GM18873 (cell line): ENCODE measurements around the gene TRMT2A.
"Not testable (repeated sequence)": the region's sequence is repeated elsewhere in the genome, so short reads cannot be mapped to it uniquely, and the experiment has no call there.

Experiments
- ATAC-seq: cut with Tn5 transposase; IDR thresholded peaks from one replicate; pipeline ENCODE4 v1.9.1; 2021; ENCODE audit warnings: mild to moderate bottlenecking, moderate library complexity, moderate number of reproducible peaks; ENCODE audit not compliant: unreplicated experiment, low FRiP score

The TRMT2A gene

DNA sequence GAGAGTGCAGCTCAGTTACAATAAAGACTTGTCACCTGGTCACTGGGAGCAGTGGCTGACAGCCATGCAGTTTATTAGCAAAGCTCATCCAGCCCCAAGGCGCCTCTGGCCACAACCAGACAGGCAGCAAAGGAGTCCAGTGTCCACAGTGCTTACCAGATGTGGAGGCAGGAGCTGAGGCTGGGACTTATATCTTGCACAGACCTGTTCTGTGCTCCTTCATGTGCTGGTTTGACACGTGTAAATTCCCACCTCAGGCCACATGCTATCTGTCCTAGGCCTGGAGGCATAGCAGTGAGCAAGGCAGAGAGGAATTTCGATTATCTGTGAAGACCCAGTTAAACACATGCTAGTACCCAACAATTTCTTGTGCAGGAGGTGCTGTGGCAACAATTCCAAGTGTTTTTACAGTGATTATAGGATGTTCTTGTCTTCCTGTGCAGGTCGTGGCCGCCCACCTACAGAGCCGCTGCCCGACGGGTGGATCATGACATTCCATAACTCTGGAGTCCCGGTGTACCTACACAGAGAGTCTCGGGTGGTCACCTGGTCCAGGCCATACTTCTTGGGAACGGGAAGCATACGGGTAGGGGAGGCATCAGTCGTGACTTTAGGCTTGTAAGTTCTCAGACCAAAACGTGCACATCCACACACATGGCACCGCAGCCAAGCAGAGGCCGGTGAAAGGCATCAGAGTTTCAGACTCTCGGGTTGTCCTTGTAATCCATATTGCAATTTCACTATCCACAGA is 27.6 kb downstream of the TRMT2A start:
- ATAC-seq: no peak

DNA sequence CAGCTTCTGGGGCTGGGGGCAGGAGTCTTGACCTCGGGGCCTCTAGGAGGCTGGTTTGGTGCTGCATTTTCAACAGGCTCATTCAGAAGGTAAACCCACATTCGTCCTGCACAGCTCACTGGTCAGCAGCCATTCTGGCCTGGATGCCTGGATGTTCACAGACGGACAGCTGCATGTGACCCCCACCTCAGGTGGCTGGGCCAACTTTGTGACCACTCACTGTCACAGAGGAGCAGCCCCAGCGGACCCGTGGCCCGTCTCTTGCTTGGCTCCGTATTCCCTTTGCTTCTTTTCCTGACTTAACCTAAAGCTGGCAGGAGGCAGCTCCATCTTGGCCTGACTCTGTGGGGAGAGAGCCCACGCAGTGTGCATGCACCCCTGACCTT is 28.8 kb downstream of the TRMT2A start:
- ATAC-seq: no peak

GRCh38 chr22:20087319-20088262 is 29.4 kb downstream of the TRMT2A start:
- no peak for ATAC-seq

DNA sequence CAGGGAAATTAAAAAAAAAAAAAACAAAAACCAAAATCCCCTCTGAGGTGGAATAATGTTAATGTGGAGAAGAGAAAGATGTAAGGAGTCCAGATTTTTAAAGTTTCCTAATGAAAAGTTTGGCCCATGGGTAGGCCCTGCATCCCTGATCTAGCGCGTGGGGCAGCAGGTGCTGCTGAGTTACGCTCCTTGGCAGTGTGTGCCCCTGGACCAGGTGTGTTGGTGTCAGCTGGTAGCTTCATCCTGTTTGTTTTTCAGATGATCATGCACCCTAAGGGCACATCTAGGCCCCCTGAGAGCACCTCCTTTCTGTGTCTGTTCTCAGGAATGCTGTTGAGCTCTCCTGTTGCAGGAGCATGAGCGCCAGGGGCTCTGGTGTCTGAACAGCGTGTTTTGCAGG is 30.3 kb downstream of the TRMT2A start:
- no peak for ATAC-seq

DNA sequence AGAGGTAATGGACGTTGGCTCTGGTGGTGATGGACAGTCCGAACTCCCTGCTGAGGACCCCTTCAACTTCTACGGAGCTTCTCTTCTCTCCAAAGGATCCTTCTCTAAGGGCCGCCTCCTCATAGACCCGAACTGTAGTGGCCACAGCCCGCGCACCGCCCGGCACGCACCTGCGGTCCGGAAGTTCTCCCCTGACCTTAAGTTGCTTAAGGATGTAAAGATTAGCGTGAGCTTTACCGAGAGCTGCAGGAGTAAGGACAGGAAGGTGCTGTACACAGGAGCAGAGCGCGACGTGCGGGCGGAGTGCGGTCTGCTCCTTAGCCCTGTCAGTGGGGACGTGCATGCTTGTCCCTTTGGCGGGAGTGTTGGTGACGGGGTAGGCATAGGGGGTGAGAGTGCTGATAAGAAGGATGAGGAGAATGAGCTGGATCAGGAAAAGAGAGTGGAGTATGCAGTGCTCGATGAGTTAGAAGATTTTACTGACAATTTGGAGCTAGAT is 30.9 kb downstream of the TRMT2A start:
- no peak for ATAC-seq

GRCh38 chr22:20085651-20086050 is 31.4 kb downstream of the TRMT2A start:
- ATAC-seq: no peak

- ATAC-seq: no peak
Measured at GRCh38 chr22:20084547-20085413, 32.2 kb downstream of the TRMT2A start.

DNA sequence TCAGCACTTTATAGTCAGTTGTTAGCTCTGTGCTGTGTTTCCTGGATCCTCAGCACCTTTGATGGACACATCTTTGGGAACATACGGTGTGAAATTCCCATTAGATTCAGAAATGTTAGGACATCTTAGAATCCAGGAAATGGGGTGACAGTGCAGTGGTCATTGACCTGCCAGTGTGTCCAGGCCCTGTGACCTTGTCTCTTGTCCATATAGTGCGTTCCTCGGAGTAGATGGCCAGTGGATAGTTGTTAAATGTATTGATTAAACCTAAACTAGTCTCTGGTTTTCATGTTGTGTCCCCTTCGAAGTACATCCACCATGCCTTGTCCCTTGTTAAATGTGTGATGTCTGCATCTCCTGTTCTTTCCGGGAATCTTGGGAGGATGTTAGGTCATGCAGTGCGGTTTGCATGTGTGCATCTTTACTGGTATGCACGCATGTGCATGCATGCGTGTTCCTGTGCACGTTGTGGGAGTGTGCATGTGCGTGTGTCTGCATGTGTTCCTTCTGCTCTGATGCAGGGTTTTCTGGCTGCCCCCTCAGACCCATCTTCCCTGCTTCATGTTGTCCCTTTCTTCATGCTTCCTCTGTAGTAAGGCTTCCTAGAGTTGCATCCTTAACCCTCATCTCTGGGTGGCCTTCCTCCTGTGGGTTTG is 33.0 kb downstream of the TRMT2A start:
- no peak for ATAC-seq

DNA sequence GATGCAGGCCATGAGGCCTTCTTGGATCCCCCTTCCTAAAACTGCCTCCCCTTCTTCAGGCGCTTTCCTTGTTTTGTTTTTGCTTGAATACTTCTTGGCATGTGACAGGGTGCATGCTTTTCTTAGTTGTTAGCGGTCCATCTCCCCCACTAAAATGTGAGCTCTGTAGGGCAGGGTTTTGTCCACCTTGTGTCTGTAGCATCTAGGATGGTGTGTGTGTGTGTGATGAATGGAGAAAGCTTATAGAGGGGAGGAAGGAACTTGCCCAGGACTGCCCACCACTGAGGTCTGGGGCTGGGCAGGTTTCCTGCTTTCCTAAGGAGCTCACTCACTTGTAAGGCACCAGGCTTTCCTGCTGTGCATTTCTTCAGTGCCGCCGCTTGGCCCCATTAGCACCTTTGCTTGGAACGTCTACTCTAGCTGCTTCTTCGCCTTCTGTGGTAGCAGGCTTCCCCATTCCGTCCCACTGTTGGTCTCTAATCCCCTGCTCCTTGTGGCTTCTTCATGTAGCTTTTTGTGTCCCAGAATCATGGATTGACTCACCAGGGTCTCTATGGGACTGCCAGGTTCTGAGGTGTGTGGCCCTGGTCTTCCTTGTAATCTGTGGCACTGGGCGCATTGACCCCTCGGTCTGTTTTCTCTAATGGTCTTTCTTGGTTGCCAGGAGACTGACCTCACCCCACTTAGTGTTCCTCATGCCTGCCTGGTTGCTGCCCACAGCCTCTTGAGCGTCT is 33.7 kb downstream of the TRMT2A start:
- no peak for ATAC-seq

DNA sequence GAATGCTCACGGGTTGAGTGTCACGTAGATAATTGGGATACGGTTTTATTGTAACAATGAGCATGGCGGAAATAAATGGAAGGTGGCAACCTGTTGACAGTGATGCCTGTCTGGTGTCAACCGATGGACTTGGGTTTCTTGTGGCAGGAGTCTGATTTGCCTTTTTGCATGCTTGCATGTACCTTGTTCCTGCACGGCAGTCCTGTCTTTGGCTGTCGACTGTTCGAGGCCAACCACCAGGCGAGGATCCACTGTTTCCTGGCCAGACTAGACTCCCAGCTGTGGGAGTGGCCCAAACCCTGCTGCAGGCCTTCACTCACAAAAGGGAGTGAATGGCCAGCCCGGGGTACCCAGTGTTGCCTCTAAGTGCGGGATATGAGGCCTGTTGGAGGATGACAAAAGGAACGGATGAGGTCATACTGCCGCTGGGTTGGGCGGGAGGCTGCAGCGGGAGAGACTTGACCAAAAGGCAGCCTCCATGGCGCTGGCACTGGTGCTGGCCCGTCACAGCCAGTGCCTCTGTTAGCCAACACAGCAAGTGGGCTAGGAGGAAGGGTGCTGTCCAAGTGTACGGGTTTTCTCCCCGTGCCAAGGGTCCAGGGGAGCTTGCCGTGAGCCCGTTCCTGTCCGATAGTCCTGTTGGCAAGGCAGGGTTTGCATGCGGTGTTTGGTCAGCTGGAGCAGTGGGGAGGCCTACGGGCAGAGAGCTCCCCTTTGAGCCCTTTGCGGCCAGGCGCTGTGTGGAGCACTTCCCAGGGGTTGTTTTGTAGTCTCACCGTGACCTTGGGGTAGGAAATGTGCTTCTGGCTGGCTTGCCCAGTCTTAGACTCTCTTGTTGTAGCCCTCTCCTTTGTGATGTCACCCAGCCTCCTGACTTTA is 36.0 kb downstream of the TRMT2A start:
- no peak for ATAC-seq

GRCh38 chr22:20080445-20080775 is 36.6 kb downstream of the TRMT2A start:
- ATAC-seq: peak; percentile 26

GRCh38 chr22:20079745-20080444 is 37.1 kb downstream of the TRMT2A start, which contains the start of gene DGCR8:
TSS of gene DGCR8 (plus strand) at chr22:20080241. CDS start at chr22:20085964, 5,723 bp downstream.
- ATAC-seq: peak; percentile 48

GRCh38 chr22:20076627-20077172 is 40.3 kb downstream of the TRMT2A start:
- no peak for ATAC-seq

- no peak for ATAC-seq
Measured at GRCh38 chr22:20071524-20071972, 45.5 kb downstream of the TRMT2A start.

GRCh38 chr22:20069331-20070042 is 47.5 kb downstream of the TRMT2A start:
- no peak for ATAC-seq

GRCh38 chr22:20068640-20069039 is 48.4 kb downstream of the TRMT2A start:
- no peak for ATAC-seq

- ATAC-seq: not testable (repeated sequence)
Measured at GRCh38 chr22:20067384-20067682, 49.7 kb downstream of the TRMT2A start.
